ENCODE data around the gene SKP1.

The SKP1 gene

GRCh38 chr5:134195666-134196065 is 18.9 kb upstream of the SKP1 start:
- DNase-seq, result no peak
- TF ChIP-seq POLR2A (IDR thresholded peaks at IDR 0.05; ENCODE audit: low read length), result no peak
- TF ChIP-seq GATA1 (IDR thresholded peaks at IDR 0.05; ENCODE audit: low read depth, low read length), result no peak

GRCh38 chr5:134189031-134189430 is 12.3 kb upstream of the SKP1 start:
- TF ChIP-seq GATA1 (IDR thresholded peaks at IDR 0.05; ENCODE audit: low read depth, low read length) (no peak), POLR2A (IDR thresholded peaks at IDR 0.05; ENCODE audit: low read length) (no peak)
- DNase-seq, result no peak

- DNase-seq, result no peak
- TF ChIP-seq GATA1 (IDR thresholded peaks at IDR 0.05; ENCODE audit: low read depth, low read length), result no peak
- TF ChIP-seq POLR2A (IDR thresholded peaks at IDR 0.05; ENCODE audit: low read length), result no peak
Measured at GRCh38 chr5:134188092-134188491, 11.3 kb upstream of the SKP1 start.

GRCh38 chr5:134184155-134185135 is 7.7 kb upstream of the SKP1 start:
- peak; percentile 74 to 90 for DNase-seq
- TF ChIP-seq GATA1 (IDR thresholded peaks at IDR 0.05; ENCODE audit: low read depth, low read length) (no peak), POLR2A (IDR thresholded peaks at IDR 0.05; ENCODE audit: low read length) (no peak)

GRCh38 chr5:134183481-134183880 is 6.7 kb upstream of the SKP1 start:
- no peak for DNase-seq
- TF ChIP-seq POLR2A (IDR thresholded peaks at IDR 0.05; ENCODE audit: low read length) (no peak), GATA1 (IDR thresholded peaks at IDR 0.05; ENCODE audit: low read depth, low read length) (no peak)

- peak; percentile 31 to 56 for DNase-seq
- TF ChIP-seq GATA1 (IDR thresholded peaks at IDR 0.05; ENCODE audit: low read depth, low read length) (no peak), POLR2A (IDR thresholded peaks at IDR 0.05; ENCODE audit: low read length) (no peak)
Measured at GRCh38 chr5:134178096-134178419, 1.3 kb upstream of the SKP1 start.

GRCh38 chr5:134177369-134178095 is 782 bp upstream of the SKP1 start:
- peak; percentile 56 to 89 for DNase-seq

GRCh38 chr5:134175921-134176510 is 734 bp downstream of the SKP1 start:
- DNase-seq, result peak; percentile 74 to 83

More at GRCh38 chr5:134177369-134178095, 782 bp upstream of the SKP1 start:
- TF ChIP-seq GATA1 (IDR thresholded peaks at IDR 0.05; ENCODE audit: low read depth, low read length) (no peak), POLR2A (IDR thresholded peaks at IDR 0.05; ENCODE audit: low read length) (no peak)

GRCh38 chr5:134174841-134175839 is 1.6 kb downstream of the SKP1 start:
- TF ChIP-seq GATA1 (IDR thresholded peaks at IDR 0.05; ENCODE audit: low read depth, low read length) (no peak), POLR2A (IDR thresholded peaks at IDR 0.05; ENCODE audit: low read length) (no peak)
- DNase-seq, result peak; percentile 62 to 73

More at GRCh38 chr5:134175921-134176510, 734 bp downstream of the SKP1 start:
- TF ChIP-seq POLR2A (IDR thresholded peaks at IDR 0.05; ENCODE audit: low read length) (no peak), GATA1 (IDR thresholded peaks at IDR 0.05; ENCODE audit: low read depth, low read length) (no peak)

- TF ChIP-seq POLR2A (IDR thresholded peaks at IDR 0.05; ENCODE audit: low read length) (no peak), GATA1 (IDR thresholded peaks at IDR 0.05; ENCODE audit: low read depth, low read length) (no peak)
- peak; percentile 11 to 14 for DNase-seq
Measured at GRCh38 chr5:134171972-134172371, 4.8 kb downstream of the SKP1 start.

- DNase-seq, result no peak
- TF ChIP-seq POLR2A (IDR thresholded peaks at IDR 0.05; ENCODE audit: low read length), result no peak
- no peak for TF ChIP-seq GATA1 (IDR thresholded peaks at IDR 0.05; ENCODE audit: low read depth, low read length)
Measured at GRCh38 chr5:134162592-134162991, 14.2 kb downstream of the SKP1 start.

- DNase-seq, result no peak
Measured at GRCh38 chr5:134161513-134162395, 15.0 kb downstream of the SKP1 start.

More at GRCh38 chr5:134161513-134162395, 15.0 kb downstream of the SKP1 start:
- TF ChIP-seq GATA1 (IDR thresholded peaks at IDR 0.05; ENCODE audit: low read depth, low read length) (no peak), POLR2A (IDR thresholded peaks at IDR 0.05; ENCODE audit: low read length) (no peak)
